ENCODE data around the gene KLHL26. TPM values are rescaled to one million over a fixed set of nuclear protein-coding genes. Genes with fewer than 3 reads are reported as not detected.

KLHL26 gene
- total and polyA plus RNA-seq, 2 of the 4 experiments (the other 2 are of a cell fraction): 2.2 to 4.7 TPM

DNA sequence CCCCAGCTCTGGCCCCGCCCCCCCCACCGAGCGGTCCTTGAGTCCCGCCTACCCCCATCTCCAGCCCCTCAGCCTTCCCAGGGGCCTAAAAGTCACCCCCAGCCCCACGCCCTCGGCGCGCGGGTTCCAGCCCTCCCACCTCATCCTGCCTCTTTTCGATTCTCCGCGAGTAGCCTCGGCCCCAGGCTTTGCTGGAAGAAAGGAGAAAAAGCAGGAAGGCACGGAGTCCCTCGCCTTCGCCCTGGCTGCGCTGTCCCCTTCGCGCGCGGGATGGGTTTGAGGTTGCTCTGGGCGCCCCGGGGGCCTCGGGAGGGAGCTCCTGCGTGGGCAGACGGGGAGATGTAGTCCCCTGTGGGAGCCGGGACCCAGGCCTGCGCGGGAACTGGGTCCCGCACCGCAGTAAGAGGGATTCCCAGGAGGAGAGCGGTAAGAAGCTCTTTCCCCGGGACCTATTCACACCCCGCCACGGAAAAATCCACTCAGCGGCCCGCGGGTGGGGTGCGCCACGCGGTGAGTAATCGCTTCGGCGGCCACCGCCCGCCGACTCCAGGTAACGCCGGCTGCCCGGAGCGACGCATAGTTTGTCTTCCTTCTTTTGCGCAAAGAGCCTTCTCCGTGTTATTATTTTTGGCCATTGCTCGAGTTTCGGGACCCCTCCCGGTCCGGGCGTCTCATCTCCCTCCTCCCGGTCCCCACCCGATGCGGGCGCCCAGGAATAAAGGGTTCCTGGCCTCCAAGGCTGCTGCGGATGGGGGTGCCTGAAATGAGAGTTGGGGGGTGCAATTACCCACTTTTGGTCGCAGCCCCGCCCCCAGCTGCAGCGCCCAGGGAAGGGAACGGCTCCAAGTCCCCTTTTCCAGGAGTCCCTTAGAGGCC is 29.4 kb upstream of the KLHL26 start:
- Histone ChIP-seq H2AK9ac (replicated peaks; ENCODE audit: low read depth, low read length, poor library complexity) (peak overlapping the region; percentile 35), H2BK20ac (ENCODE audit: low read depth, low read length) (no peak overlapping the region), H2AK5ac (ENCODE audit: low read depth, low read length) (no peak overlapping the region), H3K4ac (ENCODE audit: low read depth, low read length) (no peak overlapping the region), H3K27ac (ENCODE audit: insufficient read depth, low read length) (no peak overlapping the region), H4K8ac (ENCODE audit: low read depth in 2 of 2, low read length in 2 of 2) (no peak overlapping the region), H2BK120ac (ENCODE audit: low read depth, low read length) (no peak overlapping the region), H2BK5ac (ENCODE audit: low read depth, low read length, poor library complexity, severe bottlenecking) (no peak overlapping the region), H4K91ac (ENCODE audit: insufficient read depth, low read depth, low read length) (no peak overlapping the region), H3K9me1 (ENCODE audit: insufficient read depth, low read length) (no peaks in the 10 kb centered on the region), H4K20me1 (ENCODE audit: insufficient read depth, low read length) (peaks cover 8% of the 10 kb centered on the region), H3K9ac (ENCODE audit: low read depth, low read length) (no peak overlapping the region), H2BK15ac (ENCODE audit: low read depth, low read length) (no peak overlapping the region), H3K4me1 (ENCODE audit: control insufficient read depth, insufficient read depth, low read length) (peaks cover 9% of the 10 kb centered on the region; the same call in 1 of the 2 replicates), H3K14ac (replicated peaks; ENCODE audit: low read depth, low read length) (no peak overlapping the region), H3K4me2 (ENCODE audit: low read depth, low read length) (peak overlapping the region; percentile 72), H3K4me3 (ENCODE audit: insufficient read depth, low read depth, low read length) (peak overlapping the region; percentile 4; the same call in 1 of the 2 replicates), H3K56ac (ENCODE audit: extremely low read depth, insufficient read depth, low read length) (no peak overlapping the region), H4K5ac (ENCODE audit: low read depth, low read length) (no peak overlapping the region), H3K79me1 (ENCODE audit: low read depth in 1 of 2, low read length in 2 of 2) (no peaks in the 10 kb centered on the region), H3K36me3 (ENCODE audit: control insufficient read depth, insufficient read depth, low read length) (no peaks in the 10 kb centered on the region), H2AFZ (replicated peaks; ENCODE audit: low read length, poor library complexity) (peak overlapping the region; percentile 63), H3K9me3 (ENCODE audit: control insufficient read depth, insufficient read depth, low read length) (no peaks in the 10 kb centered on the region), H3K23ac (ENCODE audit: low read depth, low read length) (no peak overlapping the region), H3K18ac (ENCODE audit: low read depth, low read length) (no peak overlapping the region), H3K27me3 (ENCODE audit: control insufficient read depth, insufficient read depth, low read length) (peaks cover 86% of the 10 kb centered on the region)
- ChIA-PET POLR2A (ENCODE audit: unreplicated experiment) (no interaction called here), CTCF (interaction anchor here (1.5 kb wide), 1 partner anchor 28 kb away, joined by 3 read pairs; no protein-coding TSS in a partner anchor)
- no TSS peak for BruUV-seq (replicated peaks)
- dilution Hi-C loops (cut with HindIII; ENCODE audit: low sequenced_read_pairs, unreplicated experiment): no loop called here
- in situ Hi-C loops (cut with MboI; ENCODE audit: low sequenced_read_pairs): no loop called here
- TF ChIP-seq SMC3 (IDR thresholded peaks at IDR 0.05; ENCODE audit: low read depth, low read length): no peak
- TF ChIP-seq CHD1 (IDR thresholded peaks at IDR 0.05; ENCODE audit: low read depth, low read length): no peak
- no peak for TF ChIP-seq CEBPB (IDR thresholded peaks at IDR 0.05; ENCODE audit: low read depth, low read length)
- no peak for TF ChIP-seq MAZ (IDR thresholded peaks at IDR 0.05; ENCODE audit: borderline replicate concordance, low read depth, low read length)
- TF ChIP-seq MAFK (IDR thresholded peaks at IDR 0.05; ENCODE audit: low read depth, low read length): no peak
- TF ChIP-seq, protein P1, sequence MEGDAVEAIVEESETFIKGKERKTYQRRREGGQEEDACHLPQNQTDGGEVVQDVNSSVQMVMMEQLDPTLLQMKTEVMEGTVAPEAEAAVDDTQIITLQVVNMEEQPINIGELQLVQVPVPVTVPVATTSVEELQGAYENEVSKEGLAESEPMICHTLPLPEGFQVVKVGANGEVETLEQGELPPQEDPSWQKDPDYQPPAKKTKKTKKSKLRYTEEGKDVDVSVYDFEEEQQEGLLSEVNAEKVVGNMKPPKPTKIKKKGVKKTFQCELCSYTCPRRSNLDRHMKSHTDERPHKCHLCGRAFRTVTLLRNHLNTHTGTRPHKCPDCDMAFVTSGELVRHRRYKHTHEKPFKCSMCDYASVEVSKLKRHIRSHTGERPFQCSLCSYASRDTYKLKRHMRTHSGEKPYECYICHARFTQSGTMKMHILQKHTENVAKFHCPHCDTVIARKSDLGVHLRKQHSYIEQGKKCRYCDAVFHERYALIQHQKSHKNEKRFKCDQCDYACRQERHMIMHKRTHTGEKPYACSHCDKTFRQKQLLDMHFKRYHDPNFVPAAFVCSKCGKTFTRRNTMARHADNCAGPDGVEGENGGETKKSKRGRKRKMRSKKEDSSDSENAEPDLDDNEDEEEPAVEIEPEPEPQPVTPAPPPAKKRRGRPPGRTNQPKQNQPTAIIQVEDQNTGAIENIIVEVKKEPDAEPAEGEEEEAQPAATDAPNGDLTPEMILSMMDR (conservative IDR thresholded peaks at IDR 0.05; ENCODE audit: low read depth, low read length): no peak
- no peak for TF ChIP-seq RFX5 (IDR thresholded peaks at IDR 0.05; ENCODE audit: low read depth, low read length)
- no peak for TF ChIP-seq BHLHE40 (IDR thresholded peaks at IDR 0.05; ENCODE audit: low read depth, low read length)
- TF ChIP-seq NFE2L2 (IDR thresholded peaks at IDR 0.05; ENCODE audit: low read depth, low read length): no peak
- TF ChIP-seq ELK1 (IDR thresholded peaks at IDR 0.05; ENCODE audit: borderline replicate concordance, low read depth, low read length): no peak
- no peak for TF ChIP-seq RAD21 (IDR thresholded peaks at IDR 0.05; ENCODE audit: low read length)
- TF ChIP-seq, protein P2, sequence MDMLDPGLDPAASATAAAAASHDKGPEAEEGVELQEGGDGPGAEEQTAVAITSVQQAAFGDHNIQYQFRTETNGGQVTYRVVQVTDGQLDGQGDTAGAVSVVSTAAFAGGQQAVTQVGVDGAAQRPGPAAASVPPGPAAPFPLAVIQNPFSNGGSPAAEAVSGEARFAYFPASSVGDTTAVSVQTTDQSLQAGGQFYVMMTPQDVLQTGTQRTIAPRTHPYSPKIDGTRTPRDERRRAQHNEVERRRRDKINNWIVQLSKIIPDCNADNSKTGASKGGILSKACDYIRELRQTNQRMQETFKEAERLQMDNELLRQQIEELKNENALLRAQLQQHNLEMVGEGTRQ (IDR thresholded peaks at IDR 0.05; ENCODE audit: low read depth, low read length): no peak
- TF ChIP-seq POLR2A (IDR thresholded peaks at IDR 0.05; ENCODE audit: low read depth, low read length): no peak
- WGBS, 2 experiments (ENCODE audit: extremely low coverage in 2 of 2, insufficient read length in 1 of 2): 0% methylated on average over 17 of the region's 68 CpGs; no CpG with 5 or more reads in 1 of the 2 experiments
- intact Hi-C loops (cut with micrococcal nuclease): no loop called here
- no peak for ATAC-seq (ENCODE audit: low read depth)
- no peak for DNase-seq

All from IMR-90 (cell line).